Measurements from ENCODE around the gene SYP. TPM values are rescaled to one million over a fixed set of nuclear protein-coding genes. Genes with fewer than 3 reads are reported as not detected.

Gene SYP
- total and polyA plus RNA-seq, 7 donors = 0.37 to 1.6 (median 1.0) TPM

DNA sequence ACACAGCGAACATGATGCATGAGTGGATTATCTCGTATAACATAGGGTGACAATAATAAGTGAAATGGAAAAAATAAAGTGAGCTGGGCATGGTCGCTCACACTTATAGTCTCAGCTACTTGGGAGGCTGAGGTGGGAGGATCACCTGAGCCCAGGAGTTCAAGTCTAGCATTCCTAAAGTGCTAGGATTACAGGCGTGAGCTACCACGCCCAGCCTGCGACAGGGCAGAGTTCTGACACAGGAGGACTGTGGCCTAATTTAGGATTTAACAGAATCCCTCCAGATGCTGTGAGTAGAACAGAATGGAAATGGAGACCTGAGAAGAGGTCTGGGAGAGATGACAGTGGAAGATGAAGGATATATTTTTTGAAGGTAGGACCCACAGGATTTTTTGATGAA lies 10.4 kb downstream of the SYP start:
- no peak for DNase-seq
- no peak overlapping the region for H3K4me3 ChIP-seq
- H3K36me3 ChIP-seq (ENCODE audit: insufficient read depth in 1 of 2, low read depth in 1 of 2) = no peaks in the 10 kb centered on the region
- TF ChIP-seq, protein P1, sequence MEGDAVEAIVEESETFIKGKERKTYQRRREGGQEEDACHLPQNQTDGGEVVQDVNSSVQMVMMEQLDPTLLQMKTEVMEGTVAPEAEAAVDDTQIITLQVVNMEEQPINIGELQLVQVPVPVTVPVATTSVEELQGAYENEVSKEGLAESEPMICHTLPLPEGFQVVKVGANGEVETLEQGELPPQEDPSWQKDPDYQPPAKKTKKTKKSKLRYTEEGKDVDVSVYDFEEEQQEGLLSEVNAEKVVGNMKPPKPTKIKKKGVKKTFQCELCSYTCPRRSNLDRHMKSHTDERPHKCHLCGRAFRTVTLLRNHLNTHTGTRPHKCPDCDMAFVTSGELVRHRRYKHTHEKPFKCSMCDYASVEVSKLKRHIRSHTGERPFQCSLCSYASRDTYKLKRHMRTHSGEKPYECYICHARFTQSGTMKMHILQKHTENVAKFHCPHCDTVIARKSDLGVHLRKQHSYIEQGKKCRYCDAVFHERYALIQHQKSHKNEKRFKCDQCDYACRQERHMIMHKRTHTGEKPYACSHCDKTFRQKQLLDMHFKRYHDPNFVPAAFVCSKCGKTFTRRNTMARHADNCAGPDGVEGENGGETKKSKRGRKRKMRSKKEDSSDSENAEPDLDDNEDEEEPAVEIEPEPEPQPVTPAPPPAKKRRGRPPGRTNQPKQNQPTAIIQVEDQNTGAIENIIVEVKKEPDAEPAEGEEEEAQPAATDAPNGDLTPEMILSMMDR (IDR thresholded peaks at IDR 0.05) = no peak
- no peak overlapping the region for H3K27ac ChIP-seq
- H3K4me1 ChIP-seq = peaks cover 5% of the 10 kb centered on the region
- intact Hi-C loops (cut with DNase I) = no loop called here
- 63 to 78% (median 71%) methylated on average over 6 of the region's 6 CpGs for WGBS, 3 donors
- no peak for ATAC-seq
- H3K9me3 ChIP-seq = peaks cover 4% of the 10 kb centered on the region
- no peaks in the 10 kb centered on the region for H3K27me3 ChIP-seq (ENCODE audit: insufficient read depth in 3 of 3, low read length in 2 of 3)

GRCh38 chrX:49188468-49189076 lies 11.4 kb downstream of the SYP start:
- H3K36me3 ChIP-seq (ENCODE audit: insufficient read depth in 1 of 2, low read depth in 1 of 2) = no peaks in the 10 kb centered on the region
- H3K27me3 ChIP-seq (ENCODE audit: insufficient read depth in 3 of 3, low read length in 2 of 3) = no peaks in the 10 kb centered on the region
- no peak overlapping the region for H3K4me3 ChIP-seq
- ATAC-seq (no peak), DNase-seq (no peak)
- 59 to 78% (median 62%) methylated on average over 6 to 8 of the region's 8 CpGs for WGBS, 3 donors
- peaks cover 4% of the 10 kb centered on the region for H3K9me3 ChIP-seq
- TF ChIP-seq, protein P1 (IDR thresholded peaks at IDR 0.05) = no peak
- H3K27ac ChIP-seq = no peak overlapping the region
- peaks cover 5% of the 10 kb centered on the region for H3K4me1 ChIP-seq
- intact Hi-C loops (cut with DNase I) = no loop called here

- Histone ChIP-seq H3K27ac (peak overlapping the region; percentile 79), H3K9me3 (peaks cover 4% of the 10 kb centered on the region), H3K4me1 (peaks cover 5% of the 10 kb centered on the region), H3K36me3 (ENCODE audit: insufficient read depth in 1 of 2, low read depth in 1 of 2) (peaks cover 0 to 7% of the 10 kb centered on the region in 2 donors), H3K27me3 (ENCODE audit: insufficient read depth in 3 of 3, low read length in 2 of 3) (no peaks in the 10 kb centered on the region), H3K4me3 (no peak overlapping the region)
- intact Hi-C loops (cut with DNase I) = no loop called here
- TF ChIP-seq, protein P1 (IDR thresholded peaks at IDR 0.05) = no peak
- ATAC-seq = no peak
- 60 to 71% (median 66%) methylated on average over 10 of the region's 10 CpGs for WGBS, 3 donors
- no peak for DNase-seq
Measured at GRCh38 chrX:49187526-49187925, 12.5 kb downstream of the SYP start.

- Histone ChIP-seq H3K36me3 (ENCODE audit: insufficient read depth in 1 of 2, low read depth in 1 of 2) (peaks cover 3 to 12% of the 10 kb centered on the region in 2 donors), H3K4me1 (peaks cover 5% of the 10 kb centered on the region), H3K27me3 (ENCODE audit: insufficient read depth in 3 of 3, low read length in 2 of 3) (no peaks in the 10 kb centered on the region), H3K9me3 (peaks cover 2% of the 10 kb centered on the region), H3K27ac (peak overlapping the region; percentile 79), H3K4me3 (no peak overlapping the region)
- 49 to 68% (median 53%) methylated on average over 4 to 15 of the region's 15 CpGs for WGBS, 3 donors
- intact Hi-C loops (cut with DNase I) = no loop called here
- no peak for DNase-seq
- no peak for ATAC-seq
- TF ChIP-seq, protein P1 (IDR thresholded peaks at IDR 0.05) = no peak
Measured at GRCh38 chrX:49187028-49187394, 13.0 kb downstream of the SYP start.

Measured in psoas muscle (tissue), 8 donors.